Suprapubic skin (tissue), 3 donors: Measurements from ENCODE around the gene DMTF1.

Source experiments
- POLR2A ChIP-seq, 2 donors: fragments of 450-650 bp; IDR thresholded peaks; one replicate each; pipeline ENCODE4 v1.6.1; 2017; ENCODE audit warnings: antibody characterized with exemption in 2 of 2, mild to moderate bottlenecking in 2 of 2, moderate library complexity in 2 of 2
- TF ChIP-seq, protein P1 (sequence below), 2 donors: fragments of 200-600 bp in 1 of 2; fragments of 450-650 bp in 1 of 2; sonication (generic) in 1 of 2; IDR thresholded peaks; one replicate each; pipeline ENCODE4 v1.5.1; 2016 to 2019; ENCODE audit warnings: antibody characterized with exemption in 2 of 2, mild to moderate bottlenecking in 1 of 2, moderate library complexity in 1 of 2

DNA sequence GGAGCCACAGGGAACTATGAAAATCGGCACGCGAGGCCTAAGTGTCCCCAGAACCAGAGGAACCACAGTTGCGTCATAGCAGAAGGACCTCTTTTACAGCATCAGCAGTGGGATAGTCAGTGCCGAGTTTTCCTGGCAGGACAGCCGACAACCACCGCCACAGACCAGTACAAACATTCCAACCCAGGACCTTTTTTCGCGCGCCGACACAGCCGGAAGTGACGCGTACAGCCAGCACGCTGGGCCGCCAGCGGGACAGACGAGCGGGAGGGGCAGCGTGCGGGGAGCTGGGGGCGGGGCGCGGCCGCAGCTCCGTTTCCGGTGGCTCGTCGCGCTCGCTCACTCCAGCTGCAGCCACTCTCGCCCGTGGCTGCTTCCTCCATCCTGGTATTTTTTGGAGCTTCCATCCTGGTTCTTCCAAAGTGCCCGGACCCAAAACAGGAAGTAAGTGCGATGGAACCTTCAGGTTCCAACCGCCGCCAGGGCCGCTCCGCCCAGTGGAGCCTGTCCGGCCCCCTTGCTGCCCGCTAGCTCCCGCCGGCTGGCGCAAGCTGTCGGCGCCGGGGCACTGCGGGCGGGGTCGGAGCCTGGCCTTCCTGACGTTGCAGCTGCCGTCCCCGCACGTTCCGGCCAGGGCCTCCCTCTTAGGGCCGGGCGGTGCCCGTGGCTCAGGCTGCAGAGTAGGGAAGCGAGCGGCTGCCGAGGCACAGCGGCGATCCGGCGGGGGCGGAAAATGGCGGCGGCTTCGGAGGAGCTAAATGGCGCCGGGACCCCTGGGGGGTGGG is at the start of gene DMTF1:
- peak; percentile 37 to 87 for TF ChIP-seq POLR2A (IDR thresholded peaks at IDR 0.05)
- TF ChIP-seq, protein P1, sequence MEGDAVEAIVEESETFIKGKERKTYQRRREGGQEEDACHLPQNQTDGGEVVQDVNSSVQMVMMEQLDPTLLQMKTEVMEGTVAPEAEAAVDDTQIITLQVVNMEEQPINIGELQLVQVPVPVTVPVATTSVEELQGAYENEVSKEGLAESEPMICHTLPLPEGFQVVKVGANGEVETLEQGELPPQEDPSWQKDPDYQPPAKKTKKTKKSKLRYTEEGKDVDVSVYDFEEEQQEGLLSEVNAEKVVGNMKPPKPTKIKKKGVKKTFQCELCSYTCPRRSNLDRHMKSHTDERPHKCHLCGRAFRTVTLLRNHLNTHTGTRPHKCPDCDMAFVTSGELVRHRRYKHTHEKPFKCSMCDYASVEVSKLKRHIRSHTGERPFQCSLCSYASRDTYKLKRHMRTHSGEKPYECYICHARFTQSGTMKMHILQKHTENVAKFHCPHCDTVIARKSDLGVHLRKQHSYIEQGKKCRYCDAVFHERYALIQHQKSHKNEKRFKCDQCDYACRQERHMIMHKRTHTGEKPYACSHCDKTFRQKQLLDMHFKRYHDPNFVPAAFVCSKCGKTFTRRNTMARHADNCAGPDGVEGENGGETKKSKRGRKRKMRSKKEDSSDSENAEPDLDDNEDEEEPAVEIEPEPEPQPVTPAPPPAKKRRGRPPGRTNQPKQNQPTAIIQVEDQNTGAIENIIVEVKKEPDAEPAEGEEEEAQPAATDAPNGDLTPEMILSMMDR (IDR thresholded peaks at IDR 0.05) = no peak
